Hematopoietic multipotent progenitor cell treated with erythropoietin and hydrocortisone succinate and interleukin-3 and kit ligand, for 6 days (in vitro differentiated cells): ENCODE data around the gene MPHOSPH9.
"Not testable (repeated sequence)": the region's sequence is repeated elsewhere in the genome, so short reads cannot be mapped to it uniquely, and the experiment has no call there.

Experiments used
- DNase-seq: peaks from one replicate; pipeline ENCODE4 v3.0.0-alpha.2; 2015

MPHOSPH9 gene

GRCh38 chr12:123258593-123258992, 25.7 kb upstream of the MPHOSPH9 start:
- no peak for DNase-seq

- no peak for DNase-seq
Measured at GRCh38 chr12:123254853-123255446, 22.0 kb upstream of the MPHOSPH9 start.

- no peak for DNase-seq
Measured at GRCh38 chr12:123253641-123254459, 20.9 kb upstream of the MPHOSPH9 start.

GRCh38 chr12:123252365-123252764, 19.4 kb upstream of the MPHOSPH9 start:
- DNase-seq, result not testable (repeated sequence)

GRCh38 chr12:123251403-123252076, 18.6 kb upstream of the MPHOSPH9 start:
- no peak for DNase-seq

GRCh38 chr12:123250471-123251383, 17.8 kb upstream of the MPHOSPH9 start:
- DNase-seq, result no peak

GRCh38 chr12:123248996-123249741, 16.2 kb upstream of the MPHOSPH9 start:
- not testable (repeated sequence) for DNase-seq

GRCh38 chr12:123248129-123248528, 15.2 kb upstream of the MPHOSPH9 start:
- DNase-seq, result not testable (repeated sequence)

- DNase-seq, result no peak
Measured at GRCh38 chr12:123245678-123246077, 12.7 kb upstream of the MPHOSPH9 start.

- DNase-seq, result no peak
Measured at GRCh38 chr12:123243671-123244262, 10.8 kb upstream of the MPHOSPH9 start.

- DNase-seq, result peak; percentile 59
Measured at GRCh38 chr12:123242116-123242904, 9.4 kb upstream of the MPHOSPH9 start.

GRCh38 chr12:123238961-123239360, 6.0 kb upstream of the MPHOSPH9 start:
- no peak for DNase-seq

- no peak for DNase-seq
Measured at GRCh38 chr12:123238330-123238682, 5.4 kb upstream of the MPHOSPH9 start.

GRCh38 chr12:123237646-123238329, 4.8 kb upstream of the MPHOSPH9 start:
- DNase-seq, result peak; percentile 89

GRCh38 chr12:123233505-123234308, 766 bp upstream of the MPHOSPH9 start:
- DNase-seq, result peak; percentile 62

GRCh38 chr12:123232472-123232806, 502 bp downstream of the MPHOSPH9 start:
- no peak for DNase-seq

GRCh38 chr12:123231931-123232330, 1.0 kb downstream of the MPHOSPH9 start:
- DNase-seq, result no peak

- DNase-seq, result peak; percentile 23
Measured at GRCh38 chr12:123229051-123229450, 3.9 kb downstream of the MPHOSPH9 start.

GRCh38 chr12:123227581-123228258, 5.2 kb downstream of the MPHOSPH9 start:
- DNase-seq, result no peak
